ELR (cell line): ENCODE data around the gene CBX5.
"Not testable (repeated sequence)": the region's sequence is repeated elsewhere in the genome, so short reads cannot be mapped to it uniquely, and the experiment has no call there.

Experiments
- DNase-seq: peaks from one replicate; pipeline ENCODE4 v3.0.0-alpha.2; 2015; ENCODE audit warnings: low read depth

The CBX5 gene

GRCh38 chr12:54197010-54197409 lies 82.9 kb downstream of the CBX5 start:
- DNase-seq, result no peak

GRCh38 chr12:54196396-54196795 lies 83.5 kb downstream of the CBX5 start:
- no peak for DNase-seq

- DNase-seq, result peak; percentile 82
Measured at GRCh38 chr12:54195737-54196347, 84.1 kb downstream of the CBX5 start.

GRCh38 chr12:54195080-54195736 lies 84.7 kb downstream of the CBX5 start:
- no peak for DNase-seq

- DNase-seq, result not testable (repeated sequence)
Measured at GRCh38 chr12:54194611-54195010, 85.3 kb downstream of the CBX5 start.

GRCh38 chr12:54193434-54193833 lies 86.5 kb downstream of the CBX5 start:
- DNase-seq, result no peak

GRCh38 chr12:54191550-54192022 lies 88.3 kb downstream of the CBX5 start:
- DNase-seq, result peak; percentile 87

- DNase-seq, result peak; percentile 56
Measured at GRCh38 chr12:54191126-54191525, 88.8 kb downstream of the CBX5 start.

GRCh38 chr12:54189198-54189539 lies 90.8 kb downstream of the CBX5 start:
- no peak for DNase-seq

- no peak for DNase-seq
Measured at GRCh38 chr12:54187075-54187474, 92.8 kb downstream of the CBX5 start.

- DNase-seq, result no peak
Measured at GRCh38 chr12:54185919-54186318, 94.0 kb downstream of the CBX5 start.

- not testable (repeated sequence) for DNase-seq
Measured at GRCh38 chr12:54185297-54185696, 94.6 kb downstream of the CBX5 start.

GRCh38 chr12:54184024-54184805 lies 95.7 kb downstream of the CBX5 start:
- DNase-seq, result no peak

- DNase-seq, result no peak
Measured at GRCh38 chr12:54182981-54183380, 96.9 kb downstream of the CBX5 start.

- no peak for DNase-seq
Measured at GRCh38 chr12:54182086-54182485, 97.8 kb downstream of the CBX5 start.
